Measurements from ENCODE around the gene SPRR3.
"Not testable (repeated sequence)": the region's sequence is repeated elsewhere in the genome, so short reads cannot be mapped to it uniquely, and the experiment has no call there.

Gene SPRR3

DNA sequence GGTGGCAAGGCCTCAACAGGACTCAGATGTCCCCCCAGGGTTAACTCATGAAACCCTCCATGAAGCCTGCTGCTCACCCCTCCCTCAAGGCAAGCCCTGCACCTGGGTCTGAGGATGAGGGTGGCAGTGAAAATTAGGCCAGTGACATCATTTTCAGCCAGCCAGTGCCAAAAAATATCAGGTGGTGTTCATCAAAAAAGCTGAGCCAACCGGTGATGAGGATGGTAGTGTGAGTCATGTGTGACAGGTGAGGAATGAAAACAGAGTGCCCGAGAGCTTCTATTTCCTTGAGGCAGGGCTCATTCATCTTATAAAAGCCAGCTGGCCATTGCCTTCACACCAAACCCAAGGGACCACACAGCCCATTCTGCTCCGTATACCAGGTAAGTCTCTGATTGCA lies 17.8 kb upstream of the SPRR3 start, which contains the start of gene SPRR1A:
TSS of gene SPRR1A (plus strand) at position 339 of the 400 bp plus-strand sequence. CDS start 1,150 bp downstream, outside the sequence.
- no peak for DNase-seq (ENCODE audit: low read depth)

DNA sequence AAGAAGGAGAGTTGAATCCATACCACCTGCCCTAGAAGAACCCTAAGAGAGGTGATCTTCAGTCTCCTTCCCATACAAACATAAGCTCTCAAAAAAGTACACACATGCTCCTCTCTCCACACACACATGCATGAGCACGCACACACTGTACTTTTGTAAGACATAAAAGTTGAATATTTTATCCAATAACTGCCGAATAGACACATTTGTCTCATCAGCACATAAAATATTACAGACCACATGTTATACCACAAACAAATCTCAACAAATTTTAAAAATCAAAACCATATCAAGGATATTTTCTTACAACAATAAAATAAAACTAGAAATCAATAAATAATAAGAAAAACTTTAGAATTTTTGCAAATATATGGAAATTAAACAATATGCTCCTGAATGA lies 15.0 kb upstream of the SPRR3 start:
- no peak for DNase-seq (ENCODE audit: low read depth)

DNA sequence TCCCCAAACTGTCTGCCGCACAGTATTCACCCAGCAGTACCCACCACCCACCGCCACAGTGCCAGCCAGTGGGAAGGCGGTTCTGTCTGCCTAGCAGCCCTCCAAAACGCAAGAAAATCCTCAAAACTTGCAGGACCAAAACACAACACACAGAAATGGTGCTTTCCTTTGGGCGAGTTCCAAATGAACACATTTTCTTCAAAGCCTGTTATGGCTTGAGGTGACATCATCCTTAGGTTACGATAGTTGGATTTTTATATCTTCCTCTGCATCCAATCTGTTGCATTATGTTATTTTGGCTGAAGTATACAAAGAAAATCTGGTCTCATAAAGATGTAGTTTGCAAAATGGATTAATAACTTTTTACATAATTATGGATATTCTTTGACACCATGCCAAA lies 8.4 kb upstream of the SPRR3 start:
- no peak for DNase-seq (ENCODE audit: low read depth)

- DNase-seq (ENCODE audit: low read depth): no peak
Observed at GRCh38 chr1:152995842-152996241, 5.7 kb upstream of the SPRR3 start.

DNA sequence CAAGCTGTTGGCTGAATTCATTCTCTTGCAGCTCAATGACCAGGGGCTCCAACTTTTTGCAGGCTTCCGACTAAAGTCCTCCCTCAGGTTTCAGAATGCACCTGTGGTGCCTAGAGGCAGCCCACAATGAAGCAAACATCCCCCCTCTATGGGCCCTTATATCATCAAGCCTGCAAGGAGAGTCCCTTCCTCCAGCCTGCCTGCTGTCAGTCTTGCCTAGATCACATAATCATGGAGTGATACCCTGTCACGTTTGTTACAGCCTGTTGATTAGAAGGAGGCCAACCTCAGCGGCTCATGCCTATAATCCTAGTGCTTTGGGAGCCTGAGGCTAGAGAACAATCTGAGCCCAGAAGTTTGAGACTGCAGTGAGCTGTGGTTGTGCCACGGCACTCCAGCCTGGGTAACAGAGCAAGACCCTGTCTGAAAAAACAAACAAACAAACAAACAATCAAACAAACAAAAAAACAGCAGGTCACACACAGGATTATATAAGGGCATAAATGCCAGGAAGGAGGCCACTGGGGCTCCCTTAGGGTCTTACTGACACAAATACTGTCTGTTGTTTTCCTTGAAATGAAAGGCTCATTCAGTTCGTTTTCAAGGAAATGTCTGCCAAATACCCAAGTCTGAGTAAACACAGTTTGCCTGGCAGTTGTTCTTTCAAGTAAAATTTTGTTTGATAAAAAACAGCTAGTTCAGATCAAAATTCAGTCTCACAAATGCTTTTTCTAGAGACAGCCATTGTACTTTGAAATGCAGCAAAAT lies 4.7 kb upstream of the SPRR3 start:
- DNase-seq (ENCODE audit: low read depth): no peak

- no peak for DNase-seq (ENCODE audit: low read depth)
Observed at GRCh38 chr1:152997901-152998300, 3.6 kb upstream of the SPRR3 start.

GRCh38 chr1:152998476-152998875 lies 3.1 kb upstream of the SPRR3 start:
- no peak for DNase-seq (ENCODE audit: low read depth)

- DNase-seq (ENCODE audit: low read depth): no peak
Observed at GRCh38 chr1:152999818-153000217, 1.7 kb upstream of the SPRR3 start.

GRCh38 chr1:153000294-153000693 lies 1.3 kb upstream of the SPRR3 start:
- DNase-seq (ENCODE audit: low read depth): no peak

GRCh38 chr1:153011235-153011758 lies 9.7 kb downstream of the SPRR3 start:
- not testable (repeated sequence) for DNase-seq (ENCODE audit: low read depth)

DNA sequence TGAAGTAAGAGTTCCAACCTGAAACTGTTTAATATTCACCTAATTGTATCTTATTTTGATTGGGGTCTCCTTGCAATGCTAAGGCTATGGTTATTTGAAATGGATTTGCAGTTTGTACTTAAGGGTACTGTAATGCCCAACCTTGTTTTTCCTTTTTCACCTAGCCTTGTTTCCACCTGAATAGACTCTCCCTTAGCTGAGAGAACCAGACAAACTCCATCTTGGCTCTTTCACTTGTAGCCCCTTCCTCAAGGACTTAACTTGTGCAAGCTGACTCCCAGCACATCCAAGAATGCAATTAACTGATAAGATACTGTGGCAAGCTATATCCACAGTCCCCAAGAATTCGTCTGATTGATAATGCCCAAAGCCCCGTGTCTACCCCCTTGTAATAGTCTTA lies 20.3 kb downstream of the SPRR3 start:
- not testable (repeated sequence) for DNase-seq (ENCODE audit: low read depth)

DNA sequence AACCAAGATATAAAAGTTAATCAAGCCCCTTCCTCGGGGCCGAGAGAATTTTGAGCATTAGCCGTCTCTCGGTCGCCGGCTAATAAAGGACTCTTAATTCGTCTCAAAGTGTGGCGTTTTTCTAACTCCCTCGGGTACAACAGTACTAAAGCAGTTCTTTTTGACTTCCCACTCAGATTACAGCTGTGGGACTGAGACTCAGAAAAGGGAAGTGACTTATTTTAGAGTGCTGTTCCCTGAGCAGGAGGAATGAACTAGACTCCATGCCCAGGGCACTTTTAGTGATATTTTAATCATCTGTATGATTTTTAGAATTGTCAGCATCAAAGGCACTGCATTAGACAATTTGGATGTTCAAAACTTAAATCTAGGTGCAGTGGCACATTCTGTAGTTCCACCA lies 20.8 kb downstream of the SPRR3 start:
- not testable (repeated sequence) for DNase-seq (ENCODE audit: low read depth)

DNA sequence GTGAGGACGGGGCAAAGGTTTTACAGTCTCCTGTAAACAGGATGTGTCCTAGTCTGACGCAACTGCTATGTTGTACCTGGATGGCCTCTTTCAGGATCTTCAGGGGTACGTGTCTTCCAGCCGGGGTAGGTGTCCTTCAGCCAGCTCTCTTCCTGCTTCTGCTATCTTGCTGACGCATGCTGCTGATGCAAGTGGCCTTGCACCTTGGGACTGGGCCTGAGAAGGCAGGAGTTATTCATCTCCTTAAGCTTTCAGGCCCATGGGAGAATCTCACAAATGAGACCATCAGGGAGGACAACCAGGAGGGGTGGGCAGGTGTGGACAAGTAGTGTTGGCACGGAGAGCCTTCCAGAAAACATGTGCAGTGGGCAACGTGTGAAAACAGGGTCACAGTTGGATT lies 21.6 kb downstream of the SPRR3 start:
- no peak for DNase-seq (ENCODE audit: low read depth)

GRCh38 chr1:153024413-153024812 lies 22.9 kb downstream of the SPRR3 start:
- DNase-seq (ENCODE audit: low read depth): no peak

DNA sequence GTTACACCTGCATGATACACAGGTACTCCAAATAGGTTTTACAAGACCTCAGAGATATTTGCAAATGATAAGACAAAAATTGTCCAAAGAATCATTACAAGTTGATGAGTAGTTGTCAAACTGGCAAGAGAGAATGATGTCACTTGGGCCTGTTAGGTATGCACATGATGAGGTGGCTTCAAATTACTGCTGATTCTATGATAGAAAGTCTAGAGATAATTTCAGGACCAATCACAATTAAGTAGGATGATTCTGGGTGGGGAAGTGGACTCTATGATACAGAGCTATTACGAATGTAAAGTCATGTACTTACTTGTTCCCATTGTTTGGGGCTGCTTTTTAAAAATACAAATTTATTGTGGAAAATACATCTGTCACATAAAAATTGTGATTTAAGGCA lies 24.2 kb downstream of the SPRR3 start:
- no peak for DNase-seq (ENCODE audit: low read depth)

DNA sequence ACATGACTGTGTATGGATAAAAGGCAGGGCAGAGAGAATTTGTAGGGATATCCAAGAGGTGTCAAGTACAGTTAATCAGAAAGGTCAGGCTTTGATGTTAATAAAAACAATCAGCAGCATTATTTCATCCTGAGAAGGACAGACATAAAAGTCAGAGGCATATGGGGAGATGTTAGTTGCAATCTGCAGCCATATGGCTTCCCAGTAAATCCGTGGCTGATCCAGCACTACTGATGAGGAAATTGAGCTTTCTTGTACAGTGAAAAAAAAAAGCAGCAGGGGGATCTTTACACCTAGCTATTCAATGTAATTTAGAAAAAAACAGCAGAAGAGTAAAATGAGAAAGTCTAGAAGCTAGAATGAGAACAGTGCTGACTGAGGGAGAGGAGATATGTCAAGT lies 27.2 kb downstream of the SPRR3 start:
- no peak for DNase-seq (ENCODE audit: low read depth)

- DNase-seq (ENCODE audit: low read depth): no peak
Observed at GRCh38 chr1:153030895-153031294, 29.3 kb downstream of the SPRR3 start, which contains the start of gene SPRR1B. Gene SPRR1B, plus strand, starts transcription at chr1:153031203. Its CDS starts 1,143 bp downstream, at chr1:153032346.

DNA sequence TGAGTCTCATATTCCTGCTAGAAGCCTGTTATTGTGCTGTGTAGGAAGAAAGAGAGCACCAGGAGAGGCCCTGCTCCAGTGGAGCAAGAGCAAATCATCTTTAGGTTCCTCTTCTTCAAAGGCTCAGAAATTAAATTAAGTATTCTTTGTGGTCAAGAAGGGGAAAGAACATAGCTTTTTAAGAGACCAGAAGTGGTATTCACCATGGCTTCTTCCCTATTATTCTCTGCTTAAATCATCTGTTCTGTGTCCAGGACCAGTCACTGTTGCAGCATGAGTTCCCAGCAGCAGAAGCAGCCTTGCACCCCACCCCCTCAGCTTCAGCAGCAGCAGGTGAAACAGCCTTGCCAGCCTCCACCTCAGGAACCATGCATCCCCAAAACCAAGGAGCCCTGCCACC lies 30.5 kb downstream of the SPRR3 start:
- DNase-seq (ENCODE audit: low read depth): no peak

- no peak for DNase-seq (ENCODE audit: low read depth)
Observed at GRCh38 chr1:153032677-153033308, 31.2 kb downstream of the SPRR3 start.

DNA sequence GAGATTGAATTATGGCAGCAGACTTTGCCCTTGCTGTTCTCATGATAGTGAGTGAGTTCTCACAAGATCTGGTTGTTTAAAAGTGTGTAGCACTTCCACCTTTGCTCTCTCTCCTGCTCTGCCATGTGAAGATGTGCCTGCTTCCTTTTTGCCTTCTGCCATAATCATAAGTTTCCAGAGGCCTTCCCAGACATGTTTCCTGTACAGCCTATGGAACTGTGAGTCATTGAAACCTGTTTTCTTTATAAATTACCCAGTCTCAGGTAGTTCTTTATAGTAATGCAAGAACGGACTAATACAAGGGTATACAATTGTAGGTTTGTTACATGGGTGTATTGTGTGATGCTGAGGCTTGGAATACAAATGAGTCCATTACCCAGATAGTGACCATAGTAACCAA lies 33.7 kb downstream of the SPRR3 start:
- DNase-seq (ENCODE audit: low read depth): no peak

- DNase-seq (ENCODE audit: low read depth): no peak
Observed at GRCh38 chr1:153040950-153041631, 39.5 kb downstream of the SPRR3 start, which contains the start of gene SPRR2D. Gene SPRR2D, minus strand, starts transcription at chr1:153041120. Its CDS starts 774 bp downstream, at chr1:153040346.

DNA sequence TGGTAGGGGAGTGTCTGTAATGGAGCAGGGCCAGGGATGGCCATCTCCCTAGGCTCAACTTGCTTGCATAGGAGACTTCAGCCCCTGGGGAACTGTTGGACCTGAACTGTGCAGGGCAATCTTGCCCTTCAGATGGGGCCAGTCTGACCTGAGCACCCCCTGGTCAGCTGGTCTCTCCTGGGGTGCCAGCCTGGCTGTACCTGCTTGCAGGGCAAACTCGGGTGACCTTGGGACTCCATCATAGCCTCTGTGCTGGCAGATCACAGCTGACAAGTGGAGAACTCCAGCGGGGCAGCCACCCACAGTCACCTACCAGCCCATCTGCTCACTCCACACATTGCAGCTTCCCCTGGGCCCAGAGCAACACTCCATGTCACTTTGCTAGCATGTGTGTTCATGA lies 47.7 kb downstream of the SPRR3 start:
- no peak for DNase-seq (ENCODE audit: low read depth)
